BLaER1 treated with 17β-estradiol and CSF1 and Interleukin-3, amounts not matched to agents 10 nM and 100 nM (cell line): Measurements from ENCODE around the gene PRKRA.
A peak's percentile ranks its signal among the peaks of the same experiment; 100 is the strongest.
"Not testable (repeated sequence)": the region's sequence is repeated elsewhere in the genome, so short reads cannot be mapped to it uniquely, and the experiment has no call there.

Source experiments
- H3K27ac ChIP-seq, 11 experiments: shearing (Covaris generic); formaldehyde crosslinking; 2 replicates each; pipeline ENCODE4 v1.8.1; 2022
- H3K27me3 ChIP-seq, 11 experiments: shearing (Covaris generic); formaldehyde crosslinking; 2 replicates each; pipeline ENCODE4 v1.8.1; 2022
- H3K36me3 ChIP-seq, 11 experiments: shearing (Covaris generic); formaldehyde crosslinking; 2 replicates each; pipeline ENCODE4 v1.8.1; 2022
- H3K4me1 ChIP-seq, 10 experiments: shearing (Covaris generic); formaldehyde crosslinking; 2 replicates each; pipeline ENCODE4 v1.8.1; 2022
- H3K4me2 ChIP-seq, 11 experiments: shearing (Covaris generic); formaldehyde crosslinking; 2 replicates each; pipeline ENCODE4 v1.8.1; 2022
- H3K4me3 ChIP-seq, 10 experiments: shearing (Covaris generic); formaldehyde crosslinking; 2 replicates each; pipeline ENCODE4 v1.8.1; 2022
- H3K9ac ChIP-seq, 11 experiments: shearing (Covaris generic); formaldehyde crosslinking; 2 replicates each; pipeline ENCODE4 v1.8.1; 2022
- H3K9me3 ChIP-seq, 11 experiments: shearing (Covaris generic); formaldehyde crosslinking; replicated peaks in 1 of 11; 2 replicates each; pipeline ENCODE4 v1.8.1; 2022
- H4K20me1 ChIP-seq, 11 experiments: shearing (Covaris generic); formaldehyde crosslinking; 2 replicates each; pipeline ENCODE4 v1.8.1; 2022
- Cebpa-rat ChIP-seq, 11 experiments: shearing (Covaris generic); IDR thresholded peaks; 2 replicates each; pipeline ENCODE4 v1.8.1; 2022

Gene PRKRA

GRCh38 chr2:178474560-178474959 lies 23.6 kb upstream of the PRKRA start:
- Histone ChIP-seq H3K4me2 (no peak overlapping the region; a peak in 1 of 22 replicates), H4K20me1 (no peaks in the 10 kb centered on the region; a peak in 1 of 22 replicates), H3K4me3 (no peak overlapping the region), H3K9ac (no peak overlapping the region), H3K4me1 (peaks cover 5 to 30% (median 15%) of the 10 kb centered on the region in 10 experiments), H3K27me3 (no peaks in the 10 kb centered on the region), H3K9me3 (no peaks in the 10 kb centered on the region), H3K36me3 (peaks cover 0 to 31% (median 8%) of the 10 kb centered on the region in 11 experiments; a peak in 12 of 22 replicates), H3K27ac (no peak overlapping the region)
- TF ChIP-seq Cebpa-rat (IDR thresholded peaks at IDR 0.05): no peak

- no peak overlapping the region for H3K27ac ChIP-seq
- H3K27me3 ChIP-seq: no peaks in the 10 kb centered on the region
- peaks cover 0 to 24% (median 11%) of the 10 kb centered on the region in 10 experiments; a peak in 17 of 20 replicates for H3K4me1 ChIP-seq
- H3K36me3 ChIP-seq: peaks cover 0 to 37% (median 14%) of the 10 kb centered on the region in 11 experiments; a peak in 15 of 22 replicates
- no peaks in the 10 kb centered on the region; a peak in 1 of 22 replicates for H4K20me1 ChIP-seq
- H3K9me3 ChIP-seq: no peaks in the 10 kb centered on the region
- TF ChIP-seq Cebpa-rat (IDR thresholded peaks at IDR 0.05): no peak
- no peak overlapping the region for H3K4me2 ChIP-seq
- no peak overlapping the region for H3K4me3 ChIP-seq
- no peak overlapping the region for H3K9ac ChIP-seq
Measured at GRCh38 chr2:178473931-178474330, 23.0 kb upstream of the PRKRA start.

DNA sequence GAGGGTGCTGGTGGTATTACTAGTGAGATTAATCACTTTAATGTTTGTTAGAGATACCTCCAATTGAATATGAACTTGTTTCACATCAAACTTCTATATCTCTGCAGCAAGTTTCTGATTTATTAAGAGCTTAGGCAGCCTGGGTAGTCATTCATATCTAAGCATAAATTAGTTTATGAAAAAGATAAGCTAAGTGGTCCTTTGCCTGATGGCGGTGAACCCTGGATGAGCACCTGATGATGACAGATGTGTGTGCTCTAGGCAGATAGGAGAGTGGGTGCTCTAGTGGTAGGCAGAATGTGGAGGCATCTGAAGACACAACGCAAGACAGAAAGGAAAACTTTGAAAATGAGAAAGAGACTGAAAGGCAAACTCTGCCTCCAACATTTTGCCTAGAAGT lies 22.4 kb upstream of the PRKRA start:
- Histone ChIP-seq H3K4me1 (peaks cover 0 to 24% (median 11%) of the 10 kb centered on the region in 10 experiments; a peak in 17 of 20 replicates), H3K27ac (no peak overlapping the region), H3K4me2 (no peak overlapping the region), H3K9ac (no peak overlapping the region), H3K36me3 (peaks cover 0 to 42% (median 20%) of the 10 kb centered on the region in 11 experiments; a peak in 17 of 22 replicates), H3K27me3 (no peaks in the 10 kb centered on the region), H4K20me1 (no peaks in the 10 kb centered on the region; a peak in 1 of 22 replicates), H3K9me3 (no peaks in the 10 kb centered on the region), H3K4me3 (no peak overlapping the region)
- TF ChIP-seq Cebpa-rat (IDR thresholded peaks at IDR 0.05): no peak

DNA sequence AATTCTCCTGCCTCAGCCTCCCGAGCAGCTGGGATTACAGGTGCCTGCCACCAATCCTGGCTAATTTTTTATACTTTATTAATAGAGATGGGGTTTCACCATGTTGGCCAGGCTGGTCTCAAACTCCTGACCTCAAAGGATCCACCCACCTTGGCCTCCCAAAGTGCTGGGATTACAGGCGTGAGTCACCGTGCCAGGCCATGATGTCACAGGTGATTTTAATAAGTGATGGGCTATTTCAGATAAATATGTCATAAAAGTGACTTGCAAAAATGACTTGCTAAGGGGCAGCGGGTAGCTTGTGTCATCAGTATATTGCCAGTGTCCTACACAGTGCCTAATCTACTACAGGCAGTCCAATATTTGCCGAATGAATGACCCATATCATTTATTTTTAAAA lies 20.3 kb upstream of the PRKRA start:
- H3K4me2 ChIP-seq, H3K27ac ChIP-seq, H3K4me3 ChIP-seq, H3K9me3 ChIP-seq, H3K9ac ChIP-seq, H3K27me3 ChIP-seq, H3K4me1 ChIP-seq, H4K20me1 ChIP-seq: not testable (repeated sequence)
- peaks cover 0 to 60% (median 37%) of the 10 kb centered on the region in 11 experiments; a peak in 18 of 22 replicates for H3K36me3 ChIP-seq

- Histone ChIP-seq H3K4me1 (no peaks in the 10 kb centered on the region), H3K27ac (no peak overlapping the region), H3K9ac (no peak overlapping the region), H4K20me1 (no peaks in the 10 kb centered on the region; a peak in 1 of 22 replicates), H3K36me3 (peaks cover 6 to 79% (median 57%) of the 10 kb centered on the region in 11 experiments; a peak in 19 of 22 replicates), H3K9me3 (no peaks in the 10 kb centered on the region), H3K4me2 (no peak overlapping the region), H3K4me3 (no peak overlapping the region), H3K27me3 (no peaks in the 10 kb centered on the region)
- no peak for TF ChIP-seq Cebpa-rat (IDR thresholded peaks at IDR 0.05)
Measured at GRCh38 chr2:178469219-178469849, 18.4 kb upstream of the PRKRA start.

DNA sequence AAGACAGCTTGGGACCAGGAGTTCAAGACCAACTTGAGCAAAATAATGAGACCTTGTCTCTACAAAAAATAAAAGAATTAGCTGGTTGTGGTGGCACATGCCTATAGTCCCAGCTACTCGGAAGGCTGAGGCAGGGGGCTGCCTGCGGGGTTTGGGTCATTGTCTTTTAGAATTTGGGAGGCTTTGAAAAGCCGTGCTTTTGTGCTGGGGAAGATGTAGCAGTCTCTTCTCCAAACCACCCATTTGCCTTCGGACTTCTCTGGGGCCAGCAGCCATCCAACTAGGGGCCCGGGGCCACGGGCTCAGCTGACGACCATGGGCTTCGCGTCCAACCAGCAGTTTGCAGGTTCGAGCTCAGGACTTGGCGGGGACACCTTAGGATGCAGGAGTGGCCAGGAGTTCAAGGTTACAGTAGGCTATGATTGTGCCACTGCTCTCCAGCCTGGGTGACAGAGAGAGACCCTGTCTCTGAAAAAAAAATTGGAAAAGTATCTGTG lies 6.5 kb upstream of the PRKRA start:
- no peak overlapping the region for H3K9ac ChIP-seq
- no peak for TF ChIP-seq Cebpa-rat (IDR thresholded peaks at IDR 0.05)
- H3K9me3 ChIP-seq: no peaks in the 10 kb centered on the region; a peak in 2 of 22 replicates

GRCh38 chr2:178455947-178456346 lies 5.0 kb upstream of the PRKRA start:
- Histone ChIP-seq H3K36me3 (no peaks in the 10 kb centered on the region), H3K4me2 (no peak overlapping the region), H3K9ac (no peak overlapping the region), H4K20me1 (no peaks in the 10 kb centered on the region), H3K9me3 (no peaks in the 10 kb centered on the region), H3K27me3 (no peaks in the 10 kb centered on the region), H3K4me1 (peaks cover 0 to 11% (median 4%) of the 10 kb centered on the region in 10 experiments; a peak in 4 of 20 replicates), H3K4me3 (no peak overlapping the region), H3K27ac (no peak overlapping the region)
- no peak for TF ChIP-seq Cebpa-rat (IDR thresholded peaks at IDR 0.05)

More for the DNA sequence above, 6.5 kb upstream of the PRKRA start:
- H3K27me3 ChIP-seq: no peaks in the 10 kb centered on the region
- no peaks in the 10 kb centered on the region for H4K20me1 ChIP-seq
- 0 out of 22 replicates have a peak, but pooled peaks cover 0 to 2% (median 0%) of the 10 kb centered on the region in 11 experiments for H3K36me3 ChIP-seq
- peaks cover 0 to 2% (median 0%) of the 10 kb centered on the region in 10 experiments; a peak in 1 of 20 replicates for H3K4me1 ChIP-seq
- no peak overlapping the region for H3K4me2 ChIP-seq
- no peak overlapping the region for H3K27ac ChIP-seq
- H3K4me3 ChIP-seq: no peak overlapping the region

DNA sequence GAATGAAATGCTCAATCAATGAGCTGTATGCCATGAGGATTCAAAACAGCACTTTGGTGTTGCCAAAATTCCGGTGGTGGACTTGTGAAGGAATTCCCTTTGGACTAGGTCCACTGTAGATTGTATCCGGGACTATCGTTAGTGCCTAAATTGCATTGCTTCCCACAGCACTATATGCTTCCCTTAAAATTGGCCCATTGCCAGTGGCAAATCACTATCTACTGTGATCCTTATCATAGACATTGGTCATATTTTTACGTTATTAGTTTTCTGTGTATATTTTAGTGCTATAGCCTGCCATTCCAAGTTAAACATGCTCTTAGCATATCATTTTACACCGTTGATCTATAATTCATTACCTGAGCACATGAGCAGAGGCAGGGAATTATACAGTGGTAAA lies 1.9 kb upstream of the PRKRA start:
- Histone ChIP-seq H3K4me3 (no peak overlapping the region), H4K20me1 (peaks cover 0 to 28% (median 25%) of the 10 kb centered on the region in 11 experiments; a peak in 16 of 22 replicates), H3K27ac (no peak overlapping the region), H3K4me2 (no peak overlapping the region), H3K9me3 (no peaks in the 10 kb centered on the region), H3K4me1 (peaks cover 21 to 33% (median 25%) of the 10 kb centered on the region in 10 experiments), H3K36me3 (peaks cover 10 to 17% (median 14%) of the 10 kb centered on the region in 11 experiments), H3K9ac (no peak overlapping the region), H3K27me3 (no peaks in the 10 kb centered on the region)
- TF ChIP-seq Cebpa-rat (IDR thresholded peaks at IDR 0.05): no peak

- Histone ChIP-seq H4K20me1 (peaks cover 0 to 33% (median 27%) of the 10 kb centered on the region in 11 experiments; a peak in 16 of 22 replicates), H3K4me3 (peak overlapping the region in 1 of 10 experiments; percentile 84; a peak in 2 of 20 replicates), H3K9me3 (no peaks in the 10 kb centered on the region), H3K27ac (peak overlapping the region in 10 of 11 experiments; percentile 91 to 99 (median 98); a peak in 19 of 22 replicates), H3K4me1 (peaks cover 22 to 34% (median 25%) of the 10 kb centered on the region in 10 experiments), H3K27me3 (no peaks in the 10 kb centered on the region), H3K36me3 (peaks cover 13 to 21% (median 18%) of the 10 kb centered on the region in 11 experiments), H3K4me2 (peak overlapping the region; percentile 73 to 95 (median 90); a peak in 19 of 22 replicates), H3K9ac (peak overlapping the region in 7 of 11 experiments; percentile 88 to 99 (median 96); a peak in 9 of 22 replicates)
- TF ChIP-seq Cebpa-rat (IDR thresholded peaks at IDR 0.05): no peak
Measured at GRCh38 chr2:178452334-178452733, 1.4 kb upstream of the PRKRA start.
